OCI-LY1 (cell line): Measurements from ENCODE around the gene CLSTN2.

ENCODE experiments used
- CTCF ChIP-seq: fragments of 200-600 bp; sonication (generic), shearing (Covaris generic); IDR thresholded peaks from 2 replicates; pipeline ENCODE4 v1.5.1; 2017; ENCODE audit warnings: mild to moderate bottlenecking, antibody characterized with exemption, low read length, moderate library complexity, mixed read lengths
- EZH2 ChIP-seq: fragments of 200-600 bp; sonication (generic), shearing (Covaris generic); IDR thresholded peaks from 2 replicates; pipeline ENCODE4 v1.8.0; 2017; ENCODE audit warnings: borderline replicate concordance, mixed run types, mild to moderate bottlenecking, antibody characterized with exemption, low read length, moderate library complexity, mixed read lengths

DNA sequence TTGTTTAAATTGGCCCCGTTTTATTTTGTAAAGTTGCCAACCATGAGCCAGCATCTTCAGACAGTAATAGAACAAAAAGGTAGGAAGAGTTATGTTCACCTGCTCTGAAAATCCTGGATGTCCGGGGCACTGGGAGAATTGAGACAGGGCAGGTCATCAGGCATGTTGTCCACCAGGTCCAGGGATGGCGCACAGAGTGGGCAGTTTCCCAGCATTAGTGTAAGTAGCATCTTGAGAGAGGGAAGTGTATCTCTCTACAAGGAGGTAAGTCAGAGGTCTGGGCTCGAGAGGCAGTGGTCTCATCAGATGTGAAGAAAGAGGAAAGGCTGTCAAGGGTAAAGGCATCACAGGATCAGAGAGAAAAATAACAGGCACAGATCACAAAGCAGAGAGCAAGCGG, 339.4 kb downstream of the CLSTN2 start:
- TF ChIP-seq CTCF (no peak), EZH2 (no peak)
